NCI-H1417 (cell line): ENCODE data around the gene SPANXN2.
"Not testable (repeated sequence)": the region's sequence is repeated elsewhere in the genome, so short reads cannot be mapped to it uniquely, and the experiment has no call there.

Experiments used
- DNase-seq, 3 experiments: peaks; one replicate each; lab custom pipeline; 2025; lab: John Stamatoyannopoulos, UW

Gene SPANXN2

GRCh38 chrX:143720652-143721051, at the start of gene SPANXN2:
Gene SPANXN2 (minus strand): TSS chrX:143720752. CDS start chrX:143720668, 84 bp downstream.
- DNase-seq = not testable (repeated sequence)

GRCh38 chrX:143768976-143769375, 48.4 kb upstream of the SPANXN2 start:
- no peak for DNase-seq

- DNase-seq = not testable (repeated sequence)
These were observed 47.2 kb upstream of the SPANXN2 start for GRCh38 chrX:143767789-143768188.

- no peak for DNase-seq
These were observed 37.3 kb upstream of the SPANXN2 start for GRCh38 chrX:143757887-143758286.

GRCh38 chrX:143757375-143757774, 36.8 kb upstream of the SPANXN2 start:
- DNase-seq = no peak

GRCh38 chrX:143754183-143754582, 33.6 kb upstream of the SPANXN2 start:
- DNase-seq = no peak

- DNase-seq = no peak
These were observed 13.3 kb upstream of the SPANXN2 start for GRCh38 chrX:143733866-143734265.

GRCh38 chrX:143726296-143726695, 5.7 kb upstream of the SPANXN2 start:
- no peak for DNase-seq

GRCh38 chrX:143701460-143701859, 19.1 kb downstream of the SPANXN2 start:
- no peak for DNase-seq

GRCh38 chrX:143694885-143695284, 25.7 kb downstream of the SPANXN2 start:
- DNase-seq = no peak

GRCh38 chrX:143683486-143683885, 37.1 kb downstream of the SPANXN2 start:
- no peak for DNase-seq

GRCh38 chrX:143674926-143675325, 45.6 kb downstream of the SPANXN2 start:
- DNase-seq = no peak

GRCh38 chrX:143669395-143669794, 51.2 kb downstream of the SPANXN2 start:
- DNase-seq = peak in 2 of 3 experiments; percentile 8 to 49

- DNase-seq = peak in 1 of 3 experiments; percentile 51
These were observed 56.2 kb downstream of the SPANXN2 start for GRCh38 chrX:143664302-143664701.

GRCh38 chrX:143663755-143664154, 56.8 kb downstream of the SPANXN2 start:
- no peak for DNase-seq
